Neural cell (in vitro differentiated cells): ENCODE results near the gene APOB. TPM values are rescaled to one million over a fixed set of nuclear protein-coding genes. Genes with fewer than 3 reads are reported as not detected.

Experiments used
- H2AFZ ChIP-seq: fragments of 200-600, 300-800 bp; sonication (generic), shearing (Covaris generic); 2 replicates; pipeline ENCODE4 v1.6.0; 2014; ENCODE audit warnings: low read depth, mild to moderate bottlenecking, antibody characterized with exemption, low read length, moderate library complexity
- H3F3A ChIP-seq: fragments of 200-600 bp; shearing (Covaris generic); 2 replicates; pipeline ENCODE4 v1.6.1; 2016; ENCODE audit warnings: mild to moderate bottlenecking, moderate library complexity, mixed read lengths, antibody characterized with exemption, low read length; ENCODE audit not compliant: insufficient read depth, poor library complexity, severe bottlenecking
- H3K27ac ChIP-seq: fragments of 200-600, 300-800 bp; sonication (generic), shearing (Covaris generic); 2 replicates; pipeline ENCODE4 v1.5.1; 2014; ENCODE audit warnings: mild to moderate bottlenecking, low read length, moderate library complexity
- H3K27me3 ChIP-seq: fragments of 300-800, 200-600 bp; sonication (generic), shearing (Covaris generic); 2 replicates; pipeline ENCODE4 v1.6.0; 2014; ENCODE audit warnings: mild to moderate bottlenecking, low read depth, low read length, moderate library complexity; ENCODE audit not compliant: insufficient read depth
- H3K36me3 ChIP-seq: fragments of 300-800, 200-600 bp; sonication (generic), shearing (Covaris generic); 2 replicates; pipeline ENCODE4 v1.5.1; 2014; ENCODE audit warnings: mild to moderate bottlenecking, antibody characterized with exemption, low read length, moderate library complexity; ENCODE audit not compliant: insufficient read depth
- H3K4me2 ChIP-seq: fragments of 300-800, 200-600 bp; sonication (generic), shearing (Covaris generic); 2 replicates; pipeline ENCODE4 v1.6.0; 2014; ENCODE audit warnings: mild to moderate bottlenecking, low read length
- H3K4me3 ChIP-seq: fragments of 300-800, 200-600 bp; sonication (generic), shearing (Covaris generic); 2 replicates; pipeline ENCODE4 v1.5.1; 2014; ENCODE audit warnings: mild to moderate bottlenecking, low read length, moderate library complexity
- H3K79me2 ChIP-seq: fragments of 200-600 bp; shearing (Covaris generic); replicated peaks from 2 replicates; pipeline ENCODE4 v1.6.0; 2014; ENCODE audit warnings: mild to moderate bottlenecking, low read length, moderate library complexity; ENCODE audit not compliant: insufficient read depth
- H3K9ac ChIP-seq: fragments of 300-800, 200-600 bp; sonication (generic), shearing (Covaris generic); 2 replicates; pipeline ENCODE4 v1.6.1; 2016; ENCODE audit warnings: mild to moderate bottlenecking, low read length, mixed read lengths
- H3K9me2 ChIP-seq: fragments of 200-600 bp; shearing (Covaris generic); 2 replicates; pipeline ENCODE4 v1.6.1; 2016; ENCODE audit warnings: mild to moderate bottlenecking, low read length, mixed read lengths; ENCODE audit not compliant: insufficient read depth
- H3K9me3 ChIP-seq: fragments of 200-600, 300-800 bp; sonication (generic), shearing (Covaris generic); 2 replicates; pipeline ENCODE4 v1.6.1; 2016; ENCODE audit warnings: mild to moderate bottlenecking, mixed run types, low read length, moderate library complexity, mixed read lengths
- H4K20me1 ChIP-seq: fragments of 200-600 bp; shearing (Covaris generic); 2 replicates; pipeline ENCODE4 v1.6.1; 2016; ENCODE audit warnings: mild to moderate bottlenecking, mixed run types; ENCODE audit not compliant: insufficient read depth
- CTCF ChIP-seq: fragments of 450-650 bp; IDR thresholded peaks from 2 replicates; pipeline ENCODE4 v1.5.1; 2014; ENCODE audit warnings: antibody characterized with exemption, mild to moderate bottlenecking, moderate library complexity; ENCODE audit not compliant: poor library complexity, severe bottlenecking
- EP300 ChIP-seq: fragments of 450-650 bp; conservative IDR thresholded peaks from 2 replicates; pipeline ENCODE4 v1.6.1; 2014; ENCODE audit warnings: antibody characterized with exemption, mild to moderate bottlenecking, moderate library complexity; ENCODE audit not compliant: poor library complexity, severe bottlenecking
- EZH2 ChIP-seq: fragments of 200-600, 300-800 bp; shearing (Covaris generic), sonication (generic); IDR thresholded peaks from 2 replicates; pipeline ENCODE4 v1.6.1; 2014; ENCODE audit warnings: antibody characterized with exemption, low read length, borderline replicate concordance, mild to moderate bottlenecking; ENCODE audit not compliant: insufficient read depth, poor library complexity, severe bottlenecking
- MXI1 ChIP-seq: fragments of 450-650 bp; conservative IDR thresholded peaks from 2 replicates; pipeline ENCODE4 v1.6.1; 2014; ENCODE audit warnings: antibody characterized with exemption, mild to moderate bottlenecking; ENCODE audit not compliant: poor library complexity, severe bottlenecking
- POLR2AphosphoS5 ChIP-seq: IDR thresholded peaks from 2 replicates; pipeline ENCODE4 v1.6.1; 2012
- RAD21 ChIP-seq: fragments of 450-650 bp; conservative IDR thresholded peaks from 2 replicates; pipeline ENCODE4 v1.6.1; 2014; ENCODE audit warnings: antibody characterized with exemption, mild to moderate bottlenecking, moderate library complexity
- REST ChIP-seq: IDR thresholded peaks from 2 replicates; pipeline ENCODE4 v1.6.1; 2012; ENCODE audit warnings: borderline replicate concordance
- SMC3 ChIP-seq: fragments of 450-650 bp; conservative IDR thresholded peaks from 2 replicates; pipeline ENCODE4 v1.6.1; 2014; ENCODE audit warnings: antibody characterized with exemption, mild to moderate bottlenecking, moderate library complexity; ENCODE audit not compliant: poor library complexity
- TAF1 ChIP-seq: IDR thresholded peaks from 2 replicates; pipeline ENCODE4 v1.6.1; 2012; ENCODE audit warnings: low read depth
- polyA plus RNA-seq: library from polyadenylated mRNA; depleted of rRNA; stranded (reverse); fragments of >200 nt; gene quantifications from 2 replicates; pipeline ENCODE4 v1.2.3, GENCODE V29; 2014

The APOB gene
- polyA plus RNA-seq, 1 donor from 2014 or later = not detected

- Histone ChIP-seq H3K27me3 (no peaks in the 10 kb centered on the region), H3K9me3 (no peaks in the 10 kb centered on the region), H3K9me2 (no peaks in the 10 kb centered on the region), H3K9ac (no peak overlapping the region), H3K36me3 (no peaks in the 10 kb centered on the region), H3K4me2 (no peak overlapping the region), H4K20me1 (no peaks in the 10 kb centered on the region), H3F3A (no peaks in the 10 kb centered on the region), H3K4me3 (no peak overlapping the region), H3K79me2 (no peaks in the 10 kb centered on the region), H3K27ac (no peak overlapping the region), H2AFZ (no peak overlapping the region)
- TF ChIP-seq TAF1 (no peak), RAD21 (no peak), MXI1 (no peak)
Observed at GRCh38 chr2:21078296-21078695, 34.4 kb upstream of the APOB start.

- no peak overlapping the region for H3K27ac ChIP-seq
- H2AFZ ChIP-seq = no peak overlapping the region
- H3K9me2 ChIP-seq = no peaks in the 10 kb centered on the region
- H3F3A ChIP-seq = no peaks in the 10 kb centered on the region
- H3K4me2 ChIP-seq = no peak overlapping the region
- no peaks in the 10 kb centered on the region for H3K36me3 ChIP-seq
- H4K20me1 ChIP-seq = no peaks in the 10 kb centered on the region
- H3K9ac ChIP-seq = no peak overlapping the region
- no peaks in the 10 kb centered on the region for H3K9me3 ChIP-seq
- no peak overlapping the region for H3K4me3 ChIP-seq
- no peaks in the 10 kb centered on the region for H3K27me3 ChIP-seq
- no peak for TF ChIP-seq MXI1
- TF ChIP-seq TAF1 = no peak
- TF ChIP-seq SMC3 = no peak
- TF ChIP-seq REST = no peak
- TF ChIP-seq POLR2AphosphoS5 = no peak
- no peak for TF ChIP-seq EZH2
- TF ChIP-seq EP300 = no peak
- TF ChIP-seq RAD21 = no peak
- TF ChIP-seq CTCF = no peak
- H3K79me2 ChIP-seq = no peaks in the 10 kb centered on the region
Observed at GRCh38 chr2:21072477-21073242, 28.8 kb upstream of the APOB start.
